NCI-H460 (cell line): Measurements from ENCODE around the gene AFF3. TPM values are rescaled to one million over a fixed set of nuclear protein-coding genes. Genes with fewer than 3 reads are reported as not detected.

Source experiments
- DNase-seq: peaks from one replicate; pipeline ENCODE4 v3.0.0-alpha.2; 2016; ENCODE audit warnings: low read depth; ENCODE audit errors: extremely low read depth
- total RNA-seq: library from RNA; depleted of rRNA; stranded (reverse); fragments of >200 nt; shearing (Covaris generic); gene quantifications from 2 replicates; pipeline ENCODE4 v1.2.3, GENCODE V29; 2014

The AFF3 gene
- total RNA-seq, 1 experiment from 2014 or later: 1.1 TPM

DNA sequence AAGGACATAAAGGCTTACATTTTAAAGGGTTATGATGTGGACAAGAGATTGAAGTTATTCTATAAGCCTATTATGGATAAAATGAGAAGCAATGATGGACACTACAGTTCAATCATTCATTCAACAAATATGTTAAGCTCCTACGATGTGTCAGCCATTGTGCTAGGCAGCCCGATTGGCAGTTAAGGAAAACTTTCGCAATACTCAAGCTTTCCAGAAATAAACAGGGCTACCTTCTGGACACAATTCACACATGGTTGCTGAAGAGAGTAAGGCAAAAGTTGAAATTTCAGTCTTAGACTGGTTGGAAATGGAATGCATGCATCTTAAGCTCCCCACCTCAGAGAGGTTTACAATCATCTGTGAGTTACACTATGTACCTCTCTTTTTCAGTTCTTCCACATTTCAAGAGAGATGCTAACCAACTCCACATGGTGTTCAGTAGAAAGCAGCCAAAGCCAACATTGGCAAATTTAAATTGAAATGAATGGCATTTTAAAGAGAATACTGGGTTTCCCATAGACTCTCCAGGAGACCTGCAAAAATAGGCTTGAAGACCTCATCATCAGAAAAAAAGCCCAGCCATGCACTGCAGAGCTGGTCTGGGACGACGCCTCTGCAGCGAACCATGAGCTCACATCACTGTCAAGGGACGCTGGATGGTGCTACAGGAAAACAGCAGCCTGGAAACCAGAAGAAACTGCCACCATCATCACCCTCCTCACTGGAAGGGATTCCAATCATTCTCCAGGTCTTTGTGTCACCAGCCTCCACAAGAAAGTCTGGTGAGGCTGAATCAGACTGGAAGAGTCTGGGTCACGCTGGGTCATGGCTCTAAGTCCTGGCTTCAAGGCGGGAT, 276.3 kb downstream of the AFF3 start:
- DNase-seq: no peak

DNA sequence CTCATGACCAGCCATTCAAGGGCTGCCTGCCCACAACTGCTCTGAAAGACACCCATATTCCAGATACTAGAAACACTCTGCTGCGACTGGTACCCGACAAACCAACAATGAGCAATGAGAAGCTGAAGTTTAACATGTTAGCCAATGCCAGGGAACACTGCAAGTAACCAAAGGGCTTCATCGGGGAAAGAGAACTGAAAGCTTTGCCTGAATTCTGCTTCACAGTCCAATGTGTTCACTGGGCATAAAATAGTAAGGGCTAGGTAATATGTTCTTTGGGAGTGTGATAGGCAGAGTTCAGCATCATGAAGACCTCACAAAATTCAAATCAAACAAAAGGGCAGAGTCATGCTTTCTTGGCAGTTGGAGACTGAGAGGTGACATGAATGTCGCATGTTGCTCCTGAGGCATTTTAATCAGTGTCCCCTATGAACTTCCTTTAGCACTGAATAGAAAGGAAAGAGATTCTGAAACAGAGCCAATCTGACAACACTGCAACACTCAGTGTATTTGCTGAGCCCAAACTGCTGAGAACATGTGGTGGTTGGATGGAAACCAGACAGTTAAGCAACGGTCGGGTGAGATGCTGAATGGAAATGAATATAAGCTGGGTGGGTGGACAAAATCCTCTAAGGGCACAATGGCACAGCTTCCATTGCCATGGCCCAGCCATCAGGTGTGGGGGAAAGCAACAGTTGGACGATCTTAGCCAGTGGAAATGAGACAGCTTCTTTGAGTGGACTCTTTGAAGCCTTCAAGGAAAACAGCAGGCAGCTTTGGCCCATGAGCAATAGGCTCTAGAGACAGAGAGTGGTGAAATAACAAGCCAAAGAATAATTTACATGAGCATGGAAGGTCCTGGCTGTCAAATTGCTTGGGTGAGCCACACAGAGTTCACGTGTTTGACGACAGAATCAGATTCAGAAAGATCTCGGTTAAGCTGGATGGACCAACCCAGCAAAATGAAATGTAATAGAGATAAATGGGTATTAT, 277.5 kb downstream of the AFF3 start:
- DNase-seq: no peak

DNA sequence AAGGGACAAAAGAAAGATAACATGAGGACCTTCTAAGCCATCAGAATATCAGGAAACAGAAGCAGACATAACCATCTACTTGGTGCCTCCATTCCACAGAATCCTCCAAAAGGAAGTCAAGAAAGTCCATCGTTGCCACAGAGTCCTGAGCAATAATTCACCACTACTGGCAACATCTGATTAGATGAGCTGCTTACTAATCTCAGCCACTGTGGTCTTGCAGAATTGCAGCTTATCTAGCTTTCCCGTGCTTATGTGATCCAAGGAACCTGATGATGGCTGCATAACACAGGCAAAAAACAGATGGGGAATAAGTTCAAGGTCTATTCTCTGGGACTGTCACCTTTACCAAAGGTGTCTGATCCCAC, 278.5 kb downstream of the AFF3 start:
- DNase-seq: no peak

DNA sequence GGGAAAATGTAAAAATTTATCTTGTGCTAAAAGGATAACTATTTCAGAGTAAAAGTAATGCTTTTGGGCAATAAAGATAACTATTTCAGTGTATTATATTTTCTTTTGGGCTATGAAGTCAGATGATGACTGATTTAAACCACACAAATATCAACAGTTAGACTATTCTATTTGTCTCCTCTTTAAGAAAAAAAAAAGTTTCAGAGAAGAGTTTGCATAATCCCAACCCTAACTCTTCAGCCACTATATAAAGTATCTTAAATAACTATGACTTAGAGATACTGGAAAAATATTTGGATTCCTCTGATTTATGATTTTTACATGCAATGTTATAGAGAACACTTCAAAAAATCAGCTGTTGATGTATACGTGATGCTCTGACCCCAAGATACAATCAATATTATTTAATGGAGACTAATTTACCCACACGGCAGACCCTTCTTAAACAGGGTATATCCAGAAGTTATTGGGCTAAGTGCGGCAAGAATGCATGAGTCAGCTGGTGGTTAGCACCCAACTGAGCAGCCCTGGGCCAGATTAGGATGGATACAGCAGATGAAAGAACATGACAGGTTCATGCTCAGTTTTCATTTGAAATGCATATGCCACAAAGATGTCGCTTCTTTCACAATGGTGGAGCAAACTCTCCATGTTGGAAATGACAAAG, 279.0 kb downstream of the AFF3 start:
- no peak for DNase-seq

DNA sequence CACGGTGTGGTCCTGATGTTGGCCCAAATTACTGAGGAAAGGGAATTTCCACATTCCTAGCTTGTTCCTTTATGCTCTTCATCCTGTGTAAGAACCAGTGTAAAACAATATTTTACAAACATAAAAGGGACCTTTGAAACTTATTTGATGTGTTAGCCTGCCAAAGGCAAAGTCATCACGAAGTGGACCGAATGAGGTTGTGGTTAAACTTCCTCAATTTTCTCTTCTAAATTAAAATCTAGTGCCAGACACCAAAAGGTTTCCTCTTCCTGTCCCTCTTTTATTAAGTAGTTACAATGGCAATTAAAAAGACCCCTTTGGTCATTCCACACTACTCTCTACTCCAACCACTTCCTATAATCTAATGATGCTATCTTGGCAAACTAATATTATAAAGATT, 279.8 kb downstream of the AFF3 start:
- DNase-seq: no peak

DNA sequence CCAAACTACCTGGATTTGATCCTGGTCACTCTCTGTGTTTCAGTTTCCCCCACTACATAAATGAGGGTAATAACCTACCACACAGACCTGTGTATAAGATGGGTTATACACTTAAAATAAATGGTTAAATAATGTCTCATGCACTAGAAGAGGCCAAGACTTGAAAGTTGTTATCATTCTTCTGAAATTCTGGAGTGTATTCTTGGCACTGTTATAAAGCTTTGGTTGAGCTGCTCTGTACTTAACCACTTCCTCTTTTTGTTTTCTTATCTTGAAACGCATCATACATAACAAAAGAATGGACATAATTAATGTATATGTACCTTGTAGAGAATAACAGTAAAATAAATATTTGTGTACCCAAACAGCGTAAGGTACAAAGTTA, 281.0 kb downstream of the AFF3 start:
- no peak for DNase-seq

DNA sequence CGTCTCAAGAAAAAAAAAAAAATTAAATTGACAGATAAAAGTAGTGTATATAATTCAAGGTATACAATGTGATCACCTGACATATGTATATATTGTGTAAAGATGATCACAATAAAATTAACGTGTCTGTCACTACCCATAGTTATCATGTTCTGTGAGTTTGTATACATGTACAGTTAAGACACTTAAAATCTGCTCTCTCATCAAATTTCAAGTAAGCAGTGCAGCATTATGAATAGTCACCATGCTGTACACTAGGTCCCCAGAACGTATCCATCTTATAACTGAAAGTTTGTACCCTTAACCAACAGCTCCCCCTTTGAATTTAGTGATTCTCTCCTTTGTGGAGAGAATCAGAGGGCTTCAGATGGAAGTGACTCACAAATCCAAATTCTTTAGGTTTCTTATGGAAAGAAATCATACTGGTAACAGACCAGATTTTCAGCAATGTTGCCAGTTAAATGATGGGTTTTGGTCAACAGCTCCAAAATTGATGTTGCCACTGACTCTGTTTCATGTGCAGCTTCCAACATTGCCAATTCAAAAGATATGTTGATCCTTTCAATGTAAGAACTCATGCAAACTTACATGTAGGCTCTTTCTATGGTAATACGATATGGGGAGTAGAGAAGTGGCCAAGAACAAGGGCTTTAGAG, 281.5 kb downstream of the AFF3 start:
- no peak for DNase-seq

DNA sequence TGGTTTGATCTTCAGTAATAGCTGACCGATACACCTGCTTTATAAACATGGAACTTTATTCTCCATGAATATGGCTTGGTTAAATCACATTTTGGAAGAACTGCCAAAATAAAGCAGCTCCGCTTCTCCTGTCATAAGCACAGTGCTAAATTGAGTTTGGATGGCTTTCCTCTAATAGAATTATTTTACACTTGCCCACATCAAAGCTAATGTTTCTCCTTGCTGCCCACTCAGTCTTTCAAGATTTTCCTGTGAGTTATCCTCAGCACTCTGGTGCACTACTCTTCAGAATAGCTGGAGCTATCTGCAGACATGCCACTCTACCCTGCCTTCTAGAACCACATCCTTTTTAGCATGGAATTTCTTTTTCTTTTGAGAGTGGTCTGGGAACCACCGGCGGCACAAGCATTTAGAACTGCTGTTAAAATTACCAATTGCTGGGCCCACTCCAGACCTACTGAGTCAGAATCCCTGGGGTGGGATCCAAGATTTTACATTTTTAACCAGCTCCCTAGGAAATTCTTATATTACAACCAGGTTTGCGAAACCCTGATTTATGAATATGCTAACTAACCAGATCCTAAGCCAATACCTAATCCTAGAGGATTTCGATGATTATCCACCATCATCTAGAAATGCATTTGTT, 283.3 kb downstream of the AFF3 start:
- no peak for DNase-seq

DNA sequence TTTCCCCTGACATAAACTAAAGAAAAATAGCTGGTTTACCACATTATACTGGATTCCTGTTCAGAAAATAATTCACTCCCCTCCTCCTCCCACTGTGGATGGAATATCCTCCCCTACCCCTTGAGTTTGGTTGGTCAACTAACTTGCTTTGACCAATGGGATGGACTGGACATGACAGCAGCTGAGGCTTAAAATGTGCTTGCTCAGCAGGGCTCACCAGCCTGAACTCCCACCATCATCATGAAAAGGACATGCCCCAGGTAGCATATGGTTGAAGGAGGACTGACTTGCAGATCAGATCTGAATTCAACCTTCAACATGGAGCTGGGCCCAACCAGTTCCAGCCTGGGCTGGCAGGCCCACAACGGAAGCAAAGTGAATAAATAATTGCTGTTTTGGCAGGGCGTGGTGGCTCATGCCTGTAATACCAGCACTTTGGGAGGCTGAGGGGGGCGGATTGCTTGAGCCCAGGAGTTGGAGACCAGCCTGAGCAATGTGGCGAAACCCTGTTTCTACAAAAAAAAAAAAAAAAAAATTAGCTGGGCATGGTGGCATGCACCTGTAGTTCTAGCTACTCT, 284.4 kb downstream of the AFF3 start:
- DNase-seq: no peak

DNA sequence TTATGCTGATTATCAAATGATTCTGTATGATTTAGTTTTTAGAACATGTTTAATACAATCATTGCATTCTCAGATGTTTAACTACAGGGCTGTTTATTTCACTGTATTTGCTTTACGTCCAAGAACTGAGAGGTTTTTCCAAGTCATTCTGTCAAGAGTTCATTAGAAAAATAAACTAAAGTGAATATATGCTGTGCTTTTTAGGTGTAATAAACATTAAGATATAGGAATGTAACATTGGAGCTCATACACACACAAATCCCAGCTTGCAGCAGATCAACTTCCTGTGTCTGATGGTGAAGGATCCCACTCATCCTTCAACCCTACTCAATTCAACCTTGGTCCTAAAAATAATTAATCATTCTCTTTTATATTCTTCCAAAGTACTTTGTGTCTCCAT, 285.0 kb downstream of the AFF3 start:
- no peak for DNase-seq

DNA sequence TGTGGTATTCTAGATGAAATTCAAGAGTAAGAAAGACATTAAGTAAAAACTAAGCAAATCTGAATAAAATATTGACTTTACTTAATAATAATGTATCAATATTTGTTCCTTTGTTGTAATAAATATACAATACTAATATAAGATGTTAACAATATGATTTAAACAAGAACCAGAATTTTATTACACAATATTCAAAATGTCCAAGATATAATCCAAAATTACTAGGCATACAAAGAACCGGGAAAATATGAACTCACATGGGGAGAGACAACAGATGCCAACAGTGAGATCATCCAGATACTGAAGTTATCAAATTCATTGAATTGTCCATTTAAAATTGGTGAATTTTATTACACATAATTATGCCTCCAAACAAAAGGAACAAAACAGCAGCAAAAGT, 286.3 kb downstream of the AFF3 start:
- no peak for DNase-seq

DNA sequence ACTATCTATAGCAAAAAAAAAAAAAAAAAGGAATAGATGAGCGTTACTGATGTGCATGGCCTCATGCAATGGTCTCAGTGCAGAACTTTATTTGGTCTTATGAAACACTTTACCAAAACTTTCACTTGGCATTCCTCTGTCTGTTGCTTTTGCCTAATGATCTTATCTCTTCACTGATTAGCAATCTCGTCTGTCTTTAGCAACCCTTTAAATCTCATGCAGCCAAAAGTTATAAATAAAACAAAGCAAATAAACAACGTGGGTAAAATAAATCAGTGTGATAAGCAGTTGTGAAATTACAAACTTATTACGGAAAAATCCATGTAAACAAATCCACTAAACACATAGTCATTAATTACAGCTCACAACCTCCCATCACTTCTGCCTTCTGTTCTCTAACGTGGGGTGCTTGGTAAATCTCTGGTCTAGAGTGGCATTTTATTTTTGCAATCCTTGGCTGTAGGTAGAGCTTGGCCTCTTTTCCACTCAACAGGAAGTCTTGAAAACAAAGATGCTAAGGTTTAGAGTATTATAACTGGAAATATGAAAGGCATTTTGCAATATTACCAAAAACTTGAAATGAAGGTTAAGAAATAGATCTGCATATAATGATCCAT, 288.0 kb downstream of the AFF3 start:
- DNase-seq: no peak

DNA sequence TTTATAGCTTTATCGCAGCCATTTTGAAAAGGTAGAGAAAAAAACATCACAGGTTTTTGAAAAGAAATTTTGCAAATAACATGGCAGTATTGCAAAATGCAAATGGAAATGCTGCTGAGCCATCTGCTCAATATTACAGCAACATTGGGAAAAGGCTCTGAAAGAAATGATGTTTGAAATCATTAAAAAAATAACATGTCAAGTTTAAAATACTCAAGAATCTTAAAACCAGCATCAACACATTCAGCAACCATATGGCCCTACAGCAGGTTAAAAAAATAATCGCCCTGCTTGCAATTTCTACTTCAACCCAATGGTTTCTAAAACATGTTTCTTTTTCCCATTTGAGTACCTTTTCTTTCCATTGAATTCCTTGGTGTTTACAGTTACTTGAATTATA, 289.4 kb downstream of the AFF3 start:
- no peak for DNase-seq

DNA sequence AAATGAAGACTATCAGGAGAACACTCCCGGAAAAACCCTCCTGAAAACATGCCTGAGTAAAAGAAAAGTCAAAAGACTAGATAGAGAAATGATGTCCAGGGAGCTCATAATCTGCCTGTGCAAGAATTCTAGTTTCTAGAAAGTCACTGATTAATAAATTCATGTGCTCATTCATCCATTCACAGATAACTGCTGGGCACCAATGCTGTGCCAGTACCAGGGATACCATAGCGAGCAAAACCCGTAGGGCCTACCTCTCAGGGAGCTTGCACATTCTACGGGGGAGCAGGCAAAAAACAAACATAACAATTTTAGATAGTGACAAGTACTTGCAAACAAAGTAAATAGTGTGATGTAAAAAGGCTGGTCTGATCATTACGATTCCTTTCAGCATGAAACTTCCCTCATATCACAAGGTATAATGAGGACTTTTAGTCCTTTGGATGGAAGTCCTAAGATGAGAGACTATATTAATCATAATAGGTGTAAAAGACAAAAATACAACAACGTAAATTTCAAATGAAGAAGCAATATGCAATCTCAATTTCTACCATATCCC, 289.9 kb downstream of the AFF3 start:
- DNase-seq: no peak

DNA sequence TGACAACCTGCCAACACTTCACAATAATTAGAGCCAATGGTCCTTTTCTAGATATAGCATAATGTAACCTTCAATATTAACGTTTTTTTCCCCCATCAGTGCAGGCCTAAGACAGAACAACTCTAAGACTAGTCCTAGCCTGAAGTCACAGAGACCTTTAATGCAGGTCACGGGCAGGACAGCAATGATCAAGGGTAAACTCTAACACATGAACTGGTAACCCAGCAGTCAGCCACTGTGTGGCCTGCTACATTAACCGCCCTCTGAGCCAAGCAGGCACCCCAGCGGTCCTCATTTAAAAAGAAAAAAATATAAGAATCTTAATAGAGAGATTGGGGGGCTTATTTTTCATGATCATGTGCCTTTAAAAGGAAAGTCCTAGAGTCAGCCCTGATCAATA, 290.6 kb downstream of the AFF3 start:
- DNase-seq: no peak

DNA sequence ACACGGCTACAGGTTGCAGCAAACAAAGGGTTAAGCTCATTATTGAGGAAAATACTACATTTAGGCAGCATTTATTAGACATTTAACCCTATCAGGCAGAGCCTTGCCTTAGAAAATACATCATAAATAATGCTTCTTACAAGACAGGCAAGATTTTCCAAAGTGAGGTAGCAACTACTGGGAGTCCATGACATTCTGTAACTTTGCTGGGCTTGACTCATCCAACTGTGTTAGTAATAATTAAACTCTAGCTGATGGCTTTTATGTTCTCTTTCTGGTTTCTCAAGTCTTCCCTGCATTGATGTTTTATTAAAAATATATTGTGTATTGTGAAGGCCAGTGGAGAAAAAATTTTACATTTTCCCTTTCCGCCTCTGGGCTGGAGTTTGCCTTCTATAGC, 291.3 kb downstream of the AFF3 start:
- DNase-seq: no peak

DNA sequence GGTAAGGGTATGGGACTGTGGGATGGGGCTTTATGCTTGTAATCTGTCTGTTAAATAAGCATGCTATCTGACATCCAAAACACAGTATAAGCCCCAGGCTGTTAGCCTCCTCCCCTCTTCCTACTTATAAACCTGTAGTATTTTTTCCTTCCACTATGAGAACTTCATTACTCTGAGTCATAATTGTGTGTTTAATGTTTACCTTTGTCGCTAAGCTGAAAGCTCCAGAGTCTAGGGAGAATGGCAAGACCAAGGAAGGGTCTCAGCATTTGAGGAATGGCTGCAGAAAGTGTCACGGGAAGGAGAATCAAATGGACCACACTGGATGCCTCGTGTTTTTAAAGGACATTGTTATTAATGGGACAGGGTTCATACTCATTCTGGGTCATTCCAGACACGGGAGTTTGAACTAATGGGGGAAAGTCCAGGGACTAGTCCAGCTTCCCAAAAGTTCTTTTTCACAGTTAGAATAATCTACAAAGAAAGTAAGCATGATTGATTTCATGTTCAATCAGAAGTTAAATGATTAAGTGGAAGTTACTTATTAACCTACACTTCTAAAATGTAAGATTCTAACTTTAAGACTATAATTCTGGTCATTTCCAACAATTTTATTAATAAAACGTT, 292.2 kb downstream of the AFF3 start:
- no peak for DNase-seq

DNA sequence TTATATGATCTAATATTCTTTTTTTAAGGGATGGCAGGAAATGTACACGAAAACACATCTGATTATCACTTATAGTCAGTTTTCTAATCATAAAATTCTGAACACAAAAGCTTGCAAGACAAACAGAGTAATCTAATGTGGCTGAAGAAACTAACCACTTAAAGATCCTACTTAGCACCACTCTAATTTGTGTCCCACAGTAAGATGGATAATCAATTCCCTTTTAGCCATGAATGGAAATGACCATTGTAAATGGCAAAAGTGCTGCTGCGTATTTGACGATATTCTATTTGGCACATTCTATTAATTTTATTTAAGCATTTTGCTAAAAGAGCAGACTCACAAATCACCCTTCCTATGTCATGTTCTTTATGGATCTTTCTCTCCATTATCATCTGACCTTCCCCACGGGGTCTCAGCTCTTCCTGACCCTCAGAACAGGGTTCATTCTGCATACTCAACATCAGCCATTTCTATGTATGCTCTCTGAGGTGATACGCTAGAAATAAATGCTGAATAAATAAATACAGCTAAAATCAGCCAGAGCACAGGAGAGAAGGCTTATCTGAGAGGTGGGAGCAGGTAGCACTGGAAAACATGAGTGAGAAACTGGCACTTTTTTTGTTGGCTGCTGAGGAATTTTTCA, 295.8 kb downstream of the AFF3 start:
- no peak for DNase-seq
